Stimulated activated CD8-positive, alpha-beta memory T cell treated with anti-CD3 and anti-CD28 coated beads, Interleukin-15, amount 100 ng/mL, for 4 hours (primary cell): ENCODE measurements around the gene UROD.

Experiments
- DNase-seq, 2 donors: peaks; one replicate each; pipeline ENCODE4 v3.0.0-alpha.2; 2020; ENCODE audit warnings: low read depth in 2 of 2

Gene UROD

DNA sequence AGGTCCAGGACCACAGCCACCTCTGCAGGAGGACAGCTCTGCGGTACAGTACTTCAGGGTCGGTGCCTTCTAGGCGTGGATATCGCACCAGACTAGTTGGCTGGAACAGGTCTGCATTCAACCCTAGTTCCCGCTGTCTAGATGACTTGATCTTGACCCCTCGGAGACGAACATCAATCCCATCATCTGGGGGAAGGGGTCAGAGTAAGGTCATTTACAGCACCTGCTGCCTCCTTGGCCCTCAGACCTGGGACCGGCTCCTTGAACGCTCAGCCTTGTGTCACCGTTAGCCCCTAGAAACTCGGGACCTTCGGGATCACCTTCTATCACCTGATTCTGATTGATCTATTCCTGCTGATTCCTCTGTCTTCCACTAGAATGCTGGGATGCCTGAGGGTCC lies 3.5 kb upstream of the UROD start:
- no peak for DNase-seq

DNA sequence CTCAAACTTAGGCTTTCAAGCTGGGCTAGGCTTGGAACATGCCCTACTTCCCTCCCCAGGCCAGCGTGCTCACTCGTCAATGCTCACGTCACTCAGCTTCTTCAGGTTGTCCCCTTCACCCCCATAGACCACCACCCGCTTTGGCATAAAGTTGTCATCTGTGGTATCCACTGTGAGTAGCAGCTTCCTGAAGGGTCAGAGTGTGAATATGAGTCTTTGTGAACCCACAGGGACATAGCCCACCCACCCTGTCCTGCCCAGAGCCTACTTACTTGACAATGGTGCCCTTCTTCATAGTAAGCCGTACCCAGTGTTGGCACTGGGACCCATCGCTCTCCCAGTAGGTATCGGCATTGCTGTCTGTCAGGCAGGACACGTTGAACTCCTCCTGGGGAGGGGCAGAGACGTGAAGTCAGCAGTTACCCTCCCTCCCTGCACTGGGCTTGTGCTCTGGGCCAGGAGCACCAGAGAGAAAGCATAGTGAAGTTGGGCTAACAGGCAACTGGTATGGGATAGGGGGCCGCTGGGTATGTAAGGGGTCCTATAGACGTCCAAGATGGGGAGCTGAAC lies 2.7 kb upstream of the UROD start:
- DNase-seq, result no peak

DNA sequence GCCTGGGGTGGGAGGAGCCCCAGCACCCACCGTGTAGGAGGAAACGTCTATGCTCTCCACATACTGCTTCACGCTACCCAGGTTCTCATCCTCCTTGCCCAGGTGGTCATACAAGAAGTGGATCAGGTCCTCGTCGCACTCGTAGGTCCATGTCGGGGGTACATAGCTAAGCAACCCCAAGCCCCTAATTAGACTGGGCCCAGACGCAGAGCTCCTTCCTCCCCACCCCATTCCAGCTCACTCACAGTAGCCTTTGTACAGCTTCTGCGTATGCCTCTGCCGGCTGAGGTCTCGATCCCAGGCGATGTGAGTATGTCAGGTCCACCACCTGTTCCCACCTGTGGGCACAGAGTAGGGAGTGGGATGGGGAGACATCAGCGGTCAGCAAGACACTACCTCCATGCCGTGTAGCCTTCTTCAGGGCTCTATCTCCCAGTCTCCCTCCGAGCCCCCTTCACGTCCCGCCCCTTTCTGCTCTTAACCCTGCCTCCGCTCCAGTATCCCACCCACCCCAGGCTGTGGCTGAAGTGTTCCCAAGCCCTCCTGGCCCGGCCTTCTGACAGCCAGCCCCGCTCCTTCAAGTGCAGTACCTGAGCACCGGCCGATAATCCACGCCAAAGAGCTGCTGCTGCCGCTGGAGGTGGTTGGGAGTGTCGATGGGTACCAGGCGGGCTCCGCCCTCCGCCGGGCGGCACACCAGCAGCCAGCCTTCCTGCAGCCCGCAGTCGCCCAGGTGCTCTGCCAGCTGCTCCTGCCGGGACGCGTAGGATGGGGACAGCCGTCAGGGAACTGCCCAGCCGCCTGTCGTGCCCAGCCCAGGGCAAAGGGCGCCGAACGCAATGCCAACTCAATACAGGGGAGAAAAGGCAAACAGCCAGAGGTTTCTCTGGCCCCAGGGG lies 1.8 kb upstream of the UROD start:
- no peak for DNase-seq

DNA sequence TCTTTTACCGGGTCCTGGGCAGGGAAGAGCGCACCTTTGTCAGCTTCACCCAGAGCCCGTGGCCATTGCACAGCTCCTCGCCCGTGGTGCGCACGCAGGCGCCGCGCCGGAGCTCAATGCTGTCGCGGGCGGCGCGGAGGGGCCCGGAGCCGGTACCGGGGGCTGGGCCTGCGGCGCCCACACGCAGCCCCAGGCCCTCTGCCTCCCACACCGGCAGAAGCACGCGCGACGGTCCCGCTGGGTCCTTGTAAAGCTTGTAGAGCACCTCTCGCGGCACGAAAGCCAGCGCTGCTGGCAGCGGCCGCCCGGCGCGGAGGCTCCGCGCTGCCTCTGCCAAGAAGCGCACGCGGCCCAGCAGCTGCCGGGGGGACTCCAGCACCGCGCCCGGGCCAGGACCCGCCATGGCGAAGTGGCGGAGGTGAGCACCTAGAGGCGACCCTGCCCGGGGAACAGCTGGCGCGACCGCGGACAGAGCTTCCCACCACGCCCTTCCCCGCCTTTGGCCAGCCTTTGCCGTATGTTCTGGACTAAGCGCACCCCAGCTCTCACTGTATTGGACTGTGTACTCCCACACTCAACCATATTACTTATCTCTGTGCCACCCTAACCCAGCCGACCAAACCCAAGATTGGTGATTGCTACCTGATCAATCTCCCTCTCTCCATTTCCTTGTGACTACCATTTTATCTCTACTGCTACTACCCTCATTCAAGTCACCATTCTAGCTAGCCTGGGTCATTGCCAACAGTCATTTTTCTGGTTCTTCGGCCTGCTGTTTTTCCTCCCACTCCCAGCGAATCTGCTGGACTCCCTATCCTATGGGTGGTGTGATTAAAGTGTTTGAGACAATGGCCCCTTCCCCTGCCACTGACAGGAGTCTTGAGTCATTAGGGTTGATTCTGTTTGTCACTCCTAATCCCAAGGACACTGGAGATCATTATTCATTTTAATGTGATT lies 921 bp upstream of the UROD start, which contains the start of gene HECTD3:
Gene HECTD3 (minus strand): TSS at position 470 of the 957 bp plus-strand sequence. CDS start 67 bp downstream, at position 403.
- DNase-seq, result peak in 1 of 2 donors; percentile 45

DNA sequence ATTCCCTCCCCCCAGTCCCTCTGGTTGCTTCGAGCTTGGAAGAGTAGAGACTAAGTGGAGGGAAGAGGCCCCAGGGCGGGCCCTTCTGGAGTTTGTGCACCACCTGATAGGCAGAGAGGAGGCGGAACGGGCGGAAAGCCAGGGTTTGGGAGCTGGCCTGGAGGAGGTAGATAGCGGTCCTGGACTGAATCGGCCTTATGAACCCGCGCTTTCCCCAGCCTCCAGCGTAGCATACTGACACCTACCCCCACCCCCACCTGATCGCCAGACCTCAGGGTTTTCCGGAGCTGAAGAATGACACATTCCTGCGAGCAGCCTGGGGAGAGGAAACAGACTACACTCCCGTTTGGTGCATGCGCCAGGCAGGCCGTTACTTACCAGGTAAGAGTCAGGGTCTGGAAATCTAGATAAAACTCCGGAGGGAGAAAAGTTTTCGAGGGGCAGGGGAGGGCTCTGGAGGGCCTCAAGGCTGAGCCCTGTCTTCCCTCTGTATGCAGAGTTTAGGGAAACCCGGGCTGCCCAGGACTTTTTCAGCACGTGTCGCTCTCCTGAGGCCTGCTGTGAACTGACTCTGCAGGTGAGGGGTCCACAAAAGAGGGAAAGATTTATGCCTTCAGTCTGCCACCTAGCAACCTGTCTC lies 705 bp downstream of the UROD start:
- no peak for DNase-seq

DNA sequence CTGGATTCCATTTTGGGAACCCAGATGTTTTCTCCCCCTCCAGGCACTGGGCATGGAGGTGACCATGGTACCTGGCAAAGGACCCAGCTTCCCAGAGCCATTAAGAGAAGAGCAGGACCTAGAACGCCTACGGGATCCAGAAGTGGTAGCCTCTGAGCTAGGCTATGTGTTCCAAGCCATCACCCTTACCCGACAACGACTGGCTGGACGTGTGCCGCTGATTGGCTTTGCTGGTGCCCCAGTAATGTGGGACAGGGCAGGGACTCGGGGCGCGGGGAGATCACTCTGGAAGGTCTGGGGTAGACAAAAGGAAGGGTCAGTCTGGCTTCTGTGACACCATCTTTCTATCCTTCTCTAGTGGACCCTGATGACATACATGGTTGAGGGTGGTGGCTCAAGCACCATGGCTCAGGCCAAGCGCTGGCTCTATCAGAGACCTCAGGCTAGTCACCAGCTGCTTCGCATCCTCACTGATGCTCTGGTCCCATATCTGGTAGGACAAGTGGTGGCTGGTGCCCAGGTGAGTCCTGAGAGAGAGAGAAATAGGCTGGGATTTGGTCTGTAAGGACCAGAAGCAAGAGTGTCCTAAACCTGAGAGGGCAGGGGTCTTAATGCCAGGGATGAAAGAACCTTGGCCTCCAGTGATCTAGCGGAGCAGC lies 1.6 kb downstream of the UROD start:
- DNase-seq, result no peak

DNA sequence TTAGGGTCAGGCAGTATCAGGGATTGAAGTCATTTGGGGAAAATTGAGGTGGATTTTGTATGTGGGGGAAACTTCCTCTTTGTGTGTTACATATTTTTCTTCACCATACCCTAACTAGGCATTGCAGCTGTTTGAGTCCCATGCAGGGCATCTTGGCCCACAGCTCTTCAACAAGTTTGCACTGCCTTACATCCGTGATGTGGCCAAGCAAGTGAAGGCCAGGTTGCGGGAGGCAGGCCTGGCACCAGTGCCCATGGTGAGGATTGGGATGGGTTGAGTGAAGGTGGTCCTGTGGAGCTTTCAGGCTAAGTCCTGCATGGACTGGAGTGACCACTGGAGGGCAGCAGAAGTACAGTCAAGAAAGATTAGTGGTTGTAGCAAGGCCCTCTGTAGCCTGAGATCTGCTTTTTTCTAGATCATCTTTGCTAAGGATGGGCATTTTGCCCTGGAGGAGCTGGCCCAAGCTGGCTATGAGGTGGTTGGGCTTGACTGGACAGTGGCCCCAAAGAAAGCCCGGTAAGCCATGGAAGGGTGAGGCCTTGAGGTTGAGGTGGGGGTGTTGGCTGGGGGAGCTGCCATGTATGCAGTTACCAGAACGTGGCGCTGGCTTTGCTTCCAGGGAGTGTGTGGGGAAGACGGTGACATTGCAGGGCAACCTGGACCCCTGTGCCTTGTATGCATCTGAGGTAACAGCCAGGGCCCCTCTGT lies 2.4 kb downstream of the UROD start:
- DNase-seq, result peak; percentile 37 to 64

DNA sequence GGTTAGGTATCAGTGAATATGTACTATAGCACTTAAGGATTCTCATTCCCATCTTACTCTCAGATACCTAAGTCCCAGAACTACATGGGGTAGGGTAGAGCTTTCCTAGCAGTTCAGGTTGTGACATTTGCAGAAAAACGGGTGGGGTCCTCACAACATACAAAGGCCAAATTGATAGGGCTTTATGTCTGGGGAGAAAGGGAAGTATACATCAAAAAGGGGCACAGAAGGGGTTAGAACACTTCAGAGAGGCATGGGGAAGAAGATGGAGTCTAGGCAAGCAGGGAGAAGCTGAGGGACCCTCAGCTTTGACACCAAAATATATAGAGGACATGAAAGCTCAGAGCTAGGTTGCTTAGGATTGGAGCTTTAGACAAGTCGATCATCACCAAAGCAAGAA lies 3.6 kb downstream of the UROD start:
- no peak for DNase-seq

DNA sequence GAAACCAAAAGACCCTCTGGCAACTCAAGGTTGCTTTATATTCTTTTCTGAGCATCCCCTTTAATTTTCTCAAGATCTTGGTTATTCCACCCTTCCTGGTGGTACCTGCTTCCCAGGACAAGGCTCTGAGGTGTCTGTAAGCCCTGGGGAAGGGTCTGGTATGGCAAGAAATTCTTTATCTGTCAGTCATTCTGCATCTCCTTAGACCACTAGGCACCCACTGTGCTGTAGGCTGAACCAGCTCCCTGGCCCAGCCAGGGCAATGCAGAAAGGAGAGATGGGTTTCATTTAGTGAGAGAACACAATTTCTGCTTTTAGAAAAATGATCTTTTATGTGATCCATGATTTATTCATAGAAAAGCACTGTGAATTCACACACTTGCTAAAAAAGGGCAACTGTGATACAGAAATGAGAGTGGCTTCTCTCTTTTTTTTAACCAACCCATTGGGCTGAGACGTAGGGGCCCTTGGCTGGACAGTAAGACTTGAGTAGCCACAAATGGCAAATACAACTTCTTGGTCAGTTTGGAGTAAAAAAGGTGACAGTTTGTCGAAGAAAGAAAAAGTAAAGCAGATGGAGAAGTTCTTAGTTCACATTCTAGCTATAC lies 4.1 kb downstream of the UROD start:
- no peak for DNase-seq

DNA sequence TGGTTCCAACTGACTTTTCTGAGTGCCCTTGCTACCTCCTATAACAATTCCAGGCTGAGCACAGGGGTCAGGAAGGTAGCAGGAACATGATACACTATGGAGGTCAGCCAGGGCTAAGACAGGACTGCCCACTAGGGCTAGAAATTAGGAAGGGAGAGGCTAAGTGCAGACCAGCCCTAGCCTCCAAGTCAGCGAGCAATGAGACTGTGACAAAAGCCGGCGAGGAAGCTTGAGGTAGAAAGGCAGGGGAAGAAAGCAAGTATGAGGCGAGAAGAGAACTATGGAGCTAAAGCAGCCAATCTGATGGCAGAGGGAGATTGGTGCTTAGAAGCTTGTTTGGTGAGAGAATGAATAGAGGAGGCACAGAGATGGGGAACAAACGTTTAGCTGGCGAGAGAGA lies 4.7 kb downstream of the UROD start:
- no peak for DNase-seq

DNA sequence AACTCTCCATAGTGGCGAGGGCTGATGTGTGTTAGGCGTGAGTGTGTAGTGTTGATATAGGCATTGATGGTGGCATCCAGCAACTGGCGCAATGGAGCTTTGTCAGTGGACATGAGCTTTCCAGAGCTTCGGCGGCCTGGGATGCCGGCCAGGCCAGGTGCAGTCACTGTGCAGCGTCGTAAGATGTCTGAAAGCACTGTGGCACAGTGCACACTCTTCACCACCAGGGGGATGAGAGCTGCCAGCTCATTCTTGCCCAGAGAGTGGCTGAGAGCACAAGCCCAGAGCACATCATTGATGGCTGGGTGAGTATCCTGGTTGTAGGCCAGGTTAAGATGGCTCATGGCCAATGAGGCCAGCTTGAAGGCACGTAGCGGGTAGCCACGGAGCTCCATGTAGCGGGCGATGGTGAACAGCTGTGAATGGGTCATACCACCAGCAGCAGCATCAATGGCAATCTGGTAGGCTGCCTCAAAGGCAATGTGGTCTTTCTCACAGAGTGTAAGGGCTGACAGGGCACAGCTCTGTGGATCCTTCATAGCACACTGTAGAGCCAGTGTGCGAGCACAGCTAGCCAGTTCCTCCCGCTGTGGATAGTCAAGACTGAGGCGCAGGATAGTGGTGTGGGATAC lies 6.7 kb downstream of the UROD start:
- DNase-seq, result no peak

DNA sequence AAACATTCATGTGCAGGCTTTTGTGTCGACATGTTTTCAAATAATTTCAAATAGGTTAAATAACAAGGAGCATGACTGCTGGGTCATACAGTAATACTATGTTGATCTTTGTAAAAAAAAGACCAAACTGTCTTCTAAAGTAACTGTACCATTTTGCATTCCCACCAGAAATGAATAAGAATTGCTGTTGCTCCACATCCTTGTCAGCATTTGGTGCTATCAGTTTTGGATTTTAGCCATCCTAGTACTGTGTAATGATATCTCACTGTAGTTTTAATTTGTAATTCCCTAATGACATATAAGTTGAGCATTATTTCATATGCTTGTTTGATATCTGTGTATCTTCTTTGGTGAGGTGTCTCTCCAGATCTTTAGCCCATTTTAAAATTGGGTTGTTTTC lies 11.6 kb downstream of the UROD start:
- DNase-seq, result no peak

DNA sequence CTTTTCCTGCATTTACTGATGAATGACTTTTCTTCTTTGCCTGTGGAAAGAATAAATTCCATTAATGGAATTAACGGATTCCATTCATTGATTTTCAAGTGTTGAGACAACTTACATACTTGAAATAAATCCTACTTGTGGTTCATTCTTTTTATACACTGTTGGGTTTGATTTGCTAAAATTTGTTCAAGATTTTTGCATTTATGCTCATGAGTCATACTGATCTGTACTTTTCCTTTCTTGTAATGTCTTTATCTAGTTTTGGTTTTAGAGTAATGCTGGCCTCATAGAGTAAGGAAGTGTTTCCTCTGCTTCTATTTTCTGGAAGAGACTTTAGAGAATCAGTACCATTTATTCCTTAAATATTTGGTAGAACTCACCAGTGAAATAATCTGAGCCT lies 14.4 kb downstream of the UROD start:
- no peak for DNase-seq

DNA sequence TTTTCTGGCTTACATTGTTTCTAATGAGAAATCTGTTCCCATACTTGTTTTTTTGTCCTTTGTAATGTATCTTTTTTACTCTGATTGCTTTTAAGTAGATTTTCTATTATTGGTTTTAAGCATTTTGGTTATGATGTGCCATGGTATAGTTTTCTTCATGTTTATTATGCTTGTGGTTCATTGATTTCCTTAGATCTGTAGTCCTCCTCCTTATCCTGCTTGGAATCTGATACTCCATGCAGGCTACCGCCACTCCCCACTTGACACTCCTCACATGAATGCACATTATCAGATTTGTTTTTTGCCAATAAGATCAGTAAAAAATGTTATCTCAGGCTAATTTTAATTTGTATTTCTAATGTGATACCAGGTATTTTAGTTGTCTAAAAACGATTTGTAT lies 20.8 kb downstream of the UROD start:
- no peak for DNase-seq

DNA sequence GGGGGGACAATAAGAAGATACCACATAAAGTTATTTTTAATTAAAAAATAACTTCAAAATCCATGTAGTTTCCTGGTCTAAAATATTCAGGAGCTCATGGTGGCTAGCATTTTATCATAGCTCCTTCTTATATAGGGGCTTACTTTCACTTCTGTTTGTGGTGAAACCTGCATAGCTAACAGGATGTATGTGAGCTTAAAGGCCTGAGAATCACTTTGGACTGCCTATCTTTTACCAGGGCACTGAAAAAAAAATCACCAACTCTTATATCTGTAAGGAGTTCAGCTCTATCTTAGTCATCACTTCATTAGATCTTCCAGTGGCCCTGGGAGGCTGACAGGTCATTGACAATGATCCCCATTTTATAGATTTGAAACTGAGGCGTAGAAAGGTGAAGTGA lies 21.3 kb downstream of the UROD start:
- no peak for DNase-seq

DNA sequence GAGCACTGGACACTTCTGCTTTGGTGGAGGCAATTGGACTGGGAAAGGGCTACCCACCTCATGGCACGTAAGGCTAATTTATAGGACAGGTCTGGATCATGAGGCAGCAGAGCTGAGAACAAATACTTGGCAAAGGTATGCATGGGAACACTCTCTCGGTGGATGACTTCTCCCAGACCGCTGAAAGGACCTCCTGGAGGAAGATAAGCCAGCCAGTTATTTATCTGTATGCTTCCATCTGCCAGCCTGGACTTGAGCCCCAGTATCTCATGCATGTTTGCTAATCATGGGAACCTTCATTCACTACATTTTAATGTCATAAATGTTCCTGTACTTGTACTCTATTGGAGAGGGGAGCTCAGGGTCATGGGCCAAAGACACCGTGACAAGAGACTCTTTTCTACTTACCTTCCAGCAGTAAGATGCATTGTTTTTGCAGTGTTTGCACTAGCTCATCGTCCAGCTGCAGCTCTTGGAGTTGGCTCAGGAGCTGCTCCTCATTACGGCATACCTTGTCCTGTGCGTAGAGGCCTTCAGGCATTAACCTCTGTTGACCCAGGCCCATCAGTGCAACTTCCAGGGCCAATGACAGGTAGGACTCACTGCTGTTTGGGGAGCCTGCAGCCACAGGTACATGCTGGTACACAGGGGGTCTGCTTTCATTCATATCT lies 23.7 kb downstream of the UROD start:
- DNase-seq, result no peak

DNA sequence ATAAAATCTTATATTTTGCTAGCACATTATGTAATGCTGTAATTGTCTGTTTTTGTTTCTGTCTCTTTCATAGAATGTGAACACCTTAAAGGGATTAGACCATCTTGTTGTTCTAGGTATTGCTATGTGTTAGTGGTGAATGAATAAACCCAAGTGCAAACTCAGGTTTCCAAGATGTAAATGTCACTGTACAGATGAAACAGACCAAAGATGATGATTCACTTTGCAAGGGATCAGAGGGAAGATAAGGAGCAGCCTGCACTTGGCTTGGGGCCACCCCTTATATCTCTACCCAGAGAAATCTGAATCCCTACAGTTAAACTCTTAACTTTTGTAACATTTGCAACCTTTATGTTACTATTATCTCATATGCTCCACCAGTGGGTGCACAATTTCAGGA lies 25.4 kb downstream of the UROD start:
- no peak for DNase-seq

DNA sequence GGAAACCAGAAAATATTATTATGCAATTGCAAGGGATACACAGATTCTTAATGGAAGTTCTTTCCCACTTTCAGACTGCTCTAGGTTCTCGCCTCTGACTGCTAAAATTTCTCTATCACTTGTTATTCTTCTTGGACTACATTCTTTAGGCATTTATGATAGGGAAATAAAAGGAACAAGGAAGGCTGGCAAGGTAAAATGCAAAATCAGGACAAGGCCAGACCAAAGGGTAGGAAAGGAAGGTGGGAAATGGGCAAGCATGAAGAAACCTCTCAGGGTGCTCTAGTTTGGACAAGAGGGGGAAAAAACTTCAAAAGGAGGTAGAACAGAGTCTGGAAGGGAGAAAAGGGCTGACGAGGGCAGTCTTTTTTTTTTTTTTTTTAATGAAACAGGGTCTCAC lies 26.2 kb downstream of the UROD start:
- DNase-seq, result no peak
